CD14-positive monocyte (primary cell): ENCODE results near the gene PLA2G15. TPM values are rescaled to one million over a fixed set of nuclear protein-coding genes. Genes with fewer than 3 reads are reported as not detected.
A peak's percentile ranks its signal among the peaks of the same experiment; 100 is the strongest.

Source experiments
- DNase-seq, 3 donors: peaks; one replicate each; pipeline ENCODE4 v3.0.0-alpha.2; 2011 to 2022
- H2AFZ ChIP-seq: 2 replicates; pipeline ENCODE4 v1.6.0; 2012; ENCODE audit warnings: mild to moderate bottlenecking, low read depth, low read length, inconsistent platforms; ENCODE audit not compliant: insufficient read depth, poor library complexity, severe bottlenecking
- H3K27ac ChIP-seq, 2 donors: 1 replicate in 1 of 2; 2 replicates in 1 of 2; pipeline ENCODE4 v1.5.1; 2012 to 2013; ENCODE audit warnings: low read length in 2 of 2, control low read depth in 1 of 2, inconsistent platforms in 1 of 2, low read depth in 1 of 2, mild to moderate bottlenecking in 1 of 2
- H3K27me3 ChIP-seq, 2 donors: one replicate each; pipeline versions ENCODE4 v1.6.0 to v1.6.1; 2011 to 2013; ENCODE audit warnings: low read length in 2 of 2; ENCODE audit not compliant: control insufficient read depth in 2 of 2, insufficient read depth in 2 of 2
- H3K36me3 ChIP-seq, 2 donors: replicated peaks in 1 of 2; 1 replicate in 1 of 2; 2 replicates in 1 of 2; pipeline versions ENCODE4 v1.5.1 to v1.6.1; 2012 to 2013; ENCODE audit warnings: low read length in 2 of 2, control low read depth in 1 of 2, inconsistent platforms in 1 of 2, mild to moderate bottlenecking in 1 of 2; ENCODE audit not compliant: insufficient read depth in 2 of 2, control insufficient read depth in 1 of 2
- H3K4me1 ChIP-seq, 2 donors: 1 replicate in 1 of 2; 2 replicates in 1 of 2; pipeline versions ENCODE4 v1.5.1 to v1.6.1; 2012 to 2013; ENCODE audit warnings: low read length in 2 of 2, control low read depth in 1 of 2, inconsistent platforms in 1 of 2, mild to moderate bottlenecking in 1 of 2, moderate library complexity in 1 of 2; ENCODE audit not compliant: insufficient read depth in 2 of 2, control insufficient read depth in 1 of 2
- H3K4me2 ChIP-seq: replicated peaks from 2 replicates; pipeline ENCODE3; 2012; ENCODE audit warnings: low read length, moderate library complexity, mild to moderate bottlenecking; ENCODE audit not compliant: poor library complexity, severe bottlenecking; ENCODE audit errors: extremely low read depth
- H3K4me3 ChIP-seq, 3 experiments: fragments of 200-600 bp in 1 of 3; sonication (generic) in 1 of 3; replicated peaks in 1 of 3; 1 replicate in 2 of 3; 2 replicates in 1 of 3; pipeline ENCODE4 v1.5.1; 2011 to 2013; ENCODE audit warnings: low read length in 3 of 3, mild to moderate bottlenecking in 3 of 3, control low read depth in 2 of 3, low read depth in 2 of 3, inconsistent platforms in 1 of 3, moderate library complexity in 1 of 3
- H3K79me2 ChIP-seq: 2 replicates; pipeline ENCODE4 v1.6.0; 2012; ENCODE audit warnings: mild to moderate bottlenecking, control low read depth, inconsistent platforms, low read length, moderate library complexity; ENCODE audit not compliant: insufficient read depth
- H3K9ac ChIP-seq: 2 replicates; pipeline ENCODE4 v1.6.0; 2017; ENCODE audit warnings: low read length, mild to moderate bottlenecking; ENCODE audit not compliant: insufficient read depth, poor library complexity, severe bottlenecking
- H3K9me3 ChIP-seq, 2 donors: replicated peaks in 1 of 2; 1 replicate in 1 of 2; 2 replicates in 1 of 2; pipeline versions ENCODE4 v1.5.1 to v1.6.1; 2012 to 2013; ENCODE audit warnings: low read length in 2 of 2, control low read depth in 1 of 2; ENCODE audit not compliant: control insufficient read depth in 1 of 2, insufficient read depth in 1 of 2
- H4K20me1 ChIP-seq: 2 replicates; pipeline ENCODE4 v1.6.0; 2012; ENCODE audit warnings: mild to moderate bottlenecking, low read length, control low read depth, moderate library complexity; ENCODE audit not compliant: insufficient read depth
- H3K27ac Mint-ChIP-seq, 7 donors: one replicate each; pipeline ENCODE4 v1.8.0; 2020; ENCODE audit warnings: mild to moderate bottlenecking in 7 of 7, mixed read lengths in 7 of 7, moderate library complexity in 6 of 7, inconsistent platforms in 2 of 7
- H3K27me3 Mint-ChIP-seq, 3 donors: one replicate each; pipeline ENCODE4 v1.8.0; 2021 to 2022; ENCODE audit warnings: low read depth in 3 of 3, mild to moderate bottlenecking in 3 of 3, mixed read lengths in 3 of 3, moderate library complexity in 3 of 3, inconsistent platforms in 1 of 3
- H3K36me3 Mint-ChIP-seq, 2 donors: one replicate each; pipeline ENCODE4 v1.8.0; 2020; ENCODE audit warnings: mixed read lengths in 2 of 2, inconsistent platforms in 1 of 2, mild to moderate bottlenecking in 1 of 2
- H3K4me1 Mint-ChIP-seq: one replicate; pipeline ENCODE4 v1.8.0; 2020; ENCODE audit warnings: mild to moderate bottlenecking, mixed read lengths
- H3K4me3 Mint-ChIP-seq, 2 donors: one replicate each; pipeline ENCODE4 v1.8.0; 2020; ENCODE audit warnings: mild to moderate bottlenecking in 2 of 2, mixed read lengths in 2 of 2, moderate library complexity in 1 of 2
- H3K9me3 Mint-ChIP-seq, 7 donors: one replicate each; pipeline ENCODE4 v1.8.0; 2020 to 2022; ENCODE audit warnings: mixed read lengths in 7 of 7, mild to moderate bottlenecking in 6 of 7, moderate library complexity in 6 of 7, inconsistent platforms in 2 of 7
- WGBS: methylation state at CpG from one replicate; pipeline ENCODE4 v1.1.5; 2013; ENCODE audit warnings: missing lambda C conversion rate; ENCODE audit not compliant: insufficient coverage; 5-methylcytosine and 5-hydroxymethylcytosine counted together
- intact Hi-C, 2 donors: fragments of 100-400 bp; cut with micrococcal nuclease; formaldehyde crosslinking; loops; one replicate each; pipeline versions ENCODE4 v1.15.0 to v1.15.1; 2023
- polyA plus RNA-seq, 3 donors: library from polyadenylated mRNA; depleted of rRNA in 1 of 3; unstranded in 2 of 3; stranded (reverse) in 1 of 3; fragments of 300-500 nt in 2 of 3; fragments of >200 nt in 1 of 3; fragmentation: Illumina TruSeq in 2 of 3; gene quantifications; 1 replicate in 2 of 3; 2 replicates in 1 of 3; pipeline ENCODE4 v1.2.3, GENCODE V29; 2012 to 2021
- TF ChIP-seq, protein P1 (sequence below): fragments of 200-600 bp; IDR thresholded peaks from one replicate; pipeline ENCODE4 v1.8.0; 2022; ENCODE audit warnings: antibody characterized with exemption, mild to moderate bottlenecking

The PLA2G15 gene
- polyA plus RNA-seq, 3 donors = 27.8 to 34.8 (median 29.5) TPM

DNA sequence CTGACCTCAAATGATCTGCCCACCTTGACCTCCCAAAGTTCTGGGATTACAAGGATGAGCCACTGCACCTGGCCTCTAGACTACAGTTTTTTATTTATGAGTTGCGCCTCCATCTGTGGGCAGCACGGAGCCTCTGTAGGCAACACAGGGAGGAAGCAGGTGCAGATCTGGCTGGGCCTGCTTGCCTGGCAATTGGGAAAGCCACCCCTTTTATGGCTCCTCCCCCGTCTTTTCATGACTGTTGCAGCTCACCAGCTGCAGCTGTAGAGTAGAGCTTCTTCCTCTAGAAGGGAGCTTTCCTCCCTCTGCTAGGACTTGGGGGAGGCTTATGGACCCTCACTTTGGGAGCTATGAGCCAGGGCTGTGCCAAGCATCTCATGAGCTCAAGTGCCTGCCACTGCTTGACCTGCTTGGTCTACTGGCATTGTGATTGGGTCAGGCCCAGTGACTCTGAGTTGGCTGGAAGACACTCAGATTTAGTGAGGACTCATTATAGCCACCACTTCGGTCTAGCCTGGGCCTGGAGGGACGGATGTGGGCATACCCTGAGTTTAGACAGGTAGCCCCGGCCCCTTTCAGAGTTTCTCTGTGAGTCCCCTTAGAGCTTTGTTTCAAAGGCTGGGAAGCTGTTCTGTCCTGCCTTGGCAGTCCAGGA lies 12.2 kb downstream of the PLA2G15 start:
- no peaks in the 10 kb centered on the region for H3K9me3 Mint-ChIP-seq
- H3K4me2 ChIP-seq = peak overlapping the region; percentile 60
- H3K9me3 ChIP-seq = no peaks in the 10 kb centered on the region
- 11% methylated on average over 5 of the region's 6 CpGs for WGBS
- H3K4me1 Mint-ChIP-seq = peaks cover 25% of the 10 kb centered on the region
- H3K36me3 ChIP-seq = peaks cover 53 to 68% of the 10 kb centered on the region in 2 donors
- no peak for DNase-seq
- H3K4me3 ChIP-seq = peak overlapping the region in 1 of 3 experiments; percentile 41
- peak overlapping the region; percentile 72 to 96 (median 93) for H3K27ac Mint-ChIP-seq
- TF ChIP-seq, protein P1, sequence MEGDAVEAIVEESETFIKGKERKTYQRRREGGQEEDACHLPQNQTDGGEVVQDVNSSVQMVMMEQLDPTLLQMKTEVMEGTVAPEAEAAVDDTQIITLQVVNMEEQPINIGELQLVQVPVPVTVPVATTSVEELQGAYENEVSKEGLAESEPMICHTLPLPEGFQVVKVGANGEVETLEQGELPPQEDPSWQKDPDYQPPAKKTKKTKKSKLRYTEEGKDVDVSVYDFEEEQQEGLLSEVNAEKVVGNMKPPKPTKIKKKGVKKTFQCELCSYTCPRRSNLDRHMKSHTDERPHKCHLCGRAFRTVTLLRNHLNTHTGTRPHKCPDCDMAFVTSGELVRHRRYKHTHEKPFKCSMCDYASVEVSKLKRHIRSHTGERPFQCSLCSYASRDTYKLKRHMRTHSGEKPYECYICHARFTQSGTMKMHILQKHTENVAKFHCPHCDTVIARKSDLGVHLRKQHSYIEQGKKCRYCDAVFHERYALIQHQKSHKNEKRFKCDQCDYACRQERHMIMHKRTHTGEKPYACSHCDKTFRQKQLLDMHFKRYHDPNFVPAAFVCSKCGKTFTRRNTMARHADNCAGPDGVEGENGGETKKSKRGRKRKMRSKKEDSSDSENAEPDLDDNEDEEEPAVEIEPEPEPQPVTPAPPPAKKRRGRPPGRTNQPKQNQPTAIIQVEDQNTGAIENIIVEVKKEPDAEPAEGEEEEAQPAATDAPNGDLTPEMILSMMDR = no peak
- H3K79me2 ChIP-seq = no peaks in the 10 kb centered on the region
- intact Hi-C loops = no loop called here
- H3K4me1 ChIP-seq = peaks cover 21 to 22% of the 10 kb centered on the region in 2 donors
- H3K9ac ChIP-seq = peak overlapping the region; percentile 49
- peak overlapping the region; percentile 71 to 81 for H3K27ac ChIP-seq
- peak overlapping the region; percentile 6 to 83 for H3K4me3 Mint-ChIP-seq
- peak overlapping the region; percentile 67 for H2AFZ ChIP-seq
- peaks cover 21% of the 10 kb centered on the region for H4K20me1 ChIP-seq
- H3K27me3 Mint-ChIP-seq = peaks cover 0 to 2% (median 0%) of the 10 kb centered on the region in 3 donors
- H3K36me3 Mint-ChIP-seq = peaks cover 50 to 73% of the 10 kb centered on the region in 2 donors
- H3K27me3 ChIP-seq = no peaks in the 10 kb centered on the region

DNA sequence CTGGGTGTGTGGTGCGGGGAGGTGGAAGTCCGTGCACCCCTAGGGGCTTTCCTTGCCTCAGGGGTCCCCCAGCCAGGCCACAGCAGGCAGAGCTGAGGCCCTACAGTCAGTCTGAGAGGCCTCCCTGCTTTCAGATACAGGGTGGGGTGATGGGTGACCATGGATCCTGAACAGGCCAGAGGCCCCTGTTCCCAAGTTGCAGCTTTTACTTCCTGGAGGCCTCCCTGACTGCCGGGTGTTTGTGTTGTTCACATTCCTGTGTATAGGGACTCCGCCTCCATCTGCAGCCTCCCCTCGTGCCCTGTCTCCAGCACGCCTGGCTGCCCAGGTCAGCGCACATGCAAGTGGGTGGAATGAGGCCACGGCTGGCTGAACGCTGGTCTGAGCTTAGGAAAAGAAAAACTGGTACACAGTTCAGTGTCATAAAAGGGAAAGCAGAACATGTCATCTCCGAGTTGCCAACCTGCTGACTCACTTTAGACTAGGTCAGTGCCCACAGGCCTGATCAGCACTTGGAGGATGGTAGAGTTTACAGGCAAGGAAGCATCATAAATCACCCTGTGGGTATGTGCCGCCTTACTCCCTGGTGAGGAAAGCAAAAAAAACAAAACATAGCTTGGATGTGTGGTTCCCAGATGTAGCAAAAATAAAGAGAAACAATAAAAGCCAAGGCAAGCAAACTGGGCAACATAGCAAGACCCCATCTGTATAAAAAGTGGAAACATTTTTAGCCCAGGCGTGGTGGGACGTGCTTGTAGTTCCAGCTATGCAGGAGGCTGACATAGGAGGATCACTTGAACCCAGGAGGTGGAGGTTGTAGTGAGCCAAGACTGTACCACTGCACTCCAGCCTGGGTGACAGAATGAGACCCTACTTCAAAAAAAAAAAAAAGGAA lies 13.0 kb downstream of the PLA2G15 start:
- WGBS = 16% methylated on average over 10 of the region's 13 CpGs
- no peaks in the 10 kb centered on the region for H3K27me3 ChIP-seq
- intact Hi-C loops = no loop called here
- DNase-seq = peak; percentile 42 to 57 (median 47)
- peak overlapping the region; percentile 60 for H3K4me2 ChIP-seq
- peaks cover 28% of the 10 kb centered on the region for H3K4me1 Mint-ChIP-seq
- TF ChIP-seq, protein P1 = no peak
- peak overlapping the region; percentile 72 to 96 (median 93) for H3K27ac Mint-ChIP-seq
- H3K36me3 Mint-ChIP-seq = peaks cover 44 to 66% of the 10 kb centered on the region in 2 donors
- H3K27me3 Mint-ChIP-seq = peaks cover 0 to 3% (median 0%) of the 10 kb centered on the region in 3 donors
- H3K9me3 ChIP-seq = no peaks in the 10 kb centered on the region
- H3K79me2 ChIP-seq = peaks cover under 1% of the 10 kb centered on the region
- H3K9ac ChIP-seq = peak overlapping the region; percentile 49
- peak overlapping the region; percentile 67 for H2AFZ ChIP-seq
- peak overlapping the region in 1 of 3 experiments; percentile 41 for H3K4me3 ChIP-seq
- peaks cover 22 to 23% of the 10 kb centered on the region in 2 donors for H3K4me1 ChIP-seq
- peaks cover 45 to 61% of the 10 kb centered on the region in 2 donors for H3K36me3 ChIP-seq
- peak overlapping the region; percentile 71 to 81 for H3K27ac ChIP-seq
- no peaks in the 10 kb centered on the region for H3K9me3 Mint-ChIP-seq
- H3K4me3 Mint-ChIP-seq = peak overlapping the region; percentile 50 to 83
- H4K20me1 ChIP-seq = peaks cover 21% of the 10 kb centered on the region
